Hepatocyte (in vitro differentiated cells): Measurements from ENCODE around the gene MDFIC2. TPM values are rescaled to one million over a fixed set of nuclear protein-coding genes. Genes with fewer than 3 reads are reported as not detected.

Experiments
- DNase-seq: peaks from one replicate; pipeline ENCODE4 v3.0.0-alpha.2; 2016; ENCODE audit warnings: low spot score
- H2AFZ ChIP-seq: fragments of 200-600 bp; sonication (generic); 2 replicates; pipeline ENCODE4 v1.6.0; 2016; ENCODE audit warnings: antibody characterized with exemption, mild to moderate bottlenecking
- H3K27ac ChIP-seq: fragments of 200-600 bp; sonication (generic); 2 replicates; pipeline ENCODE4 v1.5.1; 2016; ENCODE audit warnings: mild to moderate bottlenecking
- H3K27me3 ChIP-seq: fragments of 200-600 bp; sonication (generic); 2 replicates; pipeline ENCODE4 v1.6.1; 2016
- H3K36me3 ChIP-seq: fragments of 200-600 bp; sonication (generic); replicated peaks from 2 replicates; pipeline ENCODE4 v1.5.1; 2016; ENCODE audit warnings: low read depth; ENCODE audit not compliant: insufficient read depth
- H3K4me1 ChIP-seq: fragments of 200-600 bp; sonication (generic); 2 replicates; pipeline ENCODE4 v1.5.1; 2016; ENCODE audit warnings: mild to moderate bottlenecking, moderate library complexity; ENCODE audit not compliant: insufficient read depth
- H3K4me2 ChIP-seq: fragments of 200-600 bp; sonication (generic); 2 replicates; pipeline ENCODE4 v1.6.0; 2016
- H3K4me3 ChIP-seq: fragments of 200-600 bp; sonication (generic); 2 replicates; pipeline ENCODE4 v1.5.1; 2016; ENCODE audit warnings: mild to moderate bottlenecking
- H3K79me2 ChIP-seq: fragments of 200-600 bp; sonication (generic); 2 replicates; pipeline ENCODE4 v1.6.0; 2017; ENCODE audit warnings: mild to moderate bottlenecking
- H3K9me2 ChIP-seq: fragments of 200-600 bp; sonication (generic); replicated peaks from 2 replicates; pipeline ENCODE4 v1.6.0; 2017; ENCODE audit warnings: mild to moderate bottlenecking; ENCODE audit not compliant: insufficient read depth
- H3K9me3 ChIP-seq: fragments of 200-600 bp; sonication (generic); 2 replicates; pipeline ENCODE4 v1.5.1; 2016; ENCODE audit warnings: low read depth, mild to moderate bottlenecking
- H4K20me1 ChIP-seq: fragments of 200-600 bp; sonication (generic); 2 replicates; pipeline ENCODE4 v1.6.0; 2016; ENCODE audit warnings: mild to moderate bottlenecking; ENCODE audit not compliant: insufficient read depth, poor library complexity, severe bottlenecking
- EZH2 ChIP-seq: fragments of 200-600 bp; sonication (generic); IDR thresholded peaks from 2 replicates; pipeline ENCODE4 v1.6.1; 2016; ENCODE audit warnings: antibody characterized with exemption, mild to moderate bottlenecking, borderline replicate concordance
- EZH2phosphoT487 ChIP-seq: fragments of 200-600 bp; sonication (generic); IDR thresholded peaks from one replicate; pipeline ENCODE4 v1.6.1; 2018; ENCODE audit warnings: antibody characterized with exemption, mild to moderate bottlenecking, low read depth, moderate library complexity; ENCODE audit not compliant: unreplicated experiment, severe bottlenecking
- WGBS: methylation state at CpG from one replicate; pipeline ENCODE4 v1.1.6; 2016; ENCODE audit warnings: low lambda C conversion rate; ENCODE audit errors: missing lambda C conversion rate; 5-methylcytosine and 5-hydroxymethylcytosine counted together
- polyA plus RNA-seq: library from polyadenylated mRNA; unstranded; fragments of >200 nt; fragmentation: Nextera tagmentation; extraction: Ambion mirVana; gene quantifications from 2 replicates; pipeline ENCODE4 v1.2.1, GENCODE V29; 2016
- total RNA-seq: library from RNA; depleted of rRNA; stranded (reverse); fragments of >200 nt; gene quantifications from 2 replicates; pipeline ENCODE4 v1.2.3, GENCODE V29; 2014
- TF ChIP-seq, protein P1 (sequence below): fragments of 200-600 bp; sonication (generic); IDR thresholded peaks from 2 replicates; pipeline ENCODE4 v1.5.1; 2016; ENCODE audit warnings: antibody characterized with exemption, mild to moderate bottlenecking; ENCODE audit not compliant: poor library complexity

The MDFIC2 gene
- total and polyA plus RNA-seq, 2 experiments from 2014 or later = not detected

- no peak overlapping the region for H3K4me3 ChIP-seq
- H3K9me2 ChIP-seq = no peaks in the 10 kb centered on the region
- TF ChIP-seq, protein P1, sequence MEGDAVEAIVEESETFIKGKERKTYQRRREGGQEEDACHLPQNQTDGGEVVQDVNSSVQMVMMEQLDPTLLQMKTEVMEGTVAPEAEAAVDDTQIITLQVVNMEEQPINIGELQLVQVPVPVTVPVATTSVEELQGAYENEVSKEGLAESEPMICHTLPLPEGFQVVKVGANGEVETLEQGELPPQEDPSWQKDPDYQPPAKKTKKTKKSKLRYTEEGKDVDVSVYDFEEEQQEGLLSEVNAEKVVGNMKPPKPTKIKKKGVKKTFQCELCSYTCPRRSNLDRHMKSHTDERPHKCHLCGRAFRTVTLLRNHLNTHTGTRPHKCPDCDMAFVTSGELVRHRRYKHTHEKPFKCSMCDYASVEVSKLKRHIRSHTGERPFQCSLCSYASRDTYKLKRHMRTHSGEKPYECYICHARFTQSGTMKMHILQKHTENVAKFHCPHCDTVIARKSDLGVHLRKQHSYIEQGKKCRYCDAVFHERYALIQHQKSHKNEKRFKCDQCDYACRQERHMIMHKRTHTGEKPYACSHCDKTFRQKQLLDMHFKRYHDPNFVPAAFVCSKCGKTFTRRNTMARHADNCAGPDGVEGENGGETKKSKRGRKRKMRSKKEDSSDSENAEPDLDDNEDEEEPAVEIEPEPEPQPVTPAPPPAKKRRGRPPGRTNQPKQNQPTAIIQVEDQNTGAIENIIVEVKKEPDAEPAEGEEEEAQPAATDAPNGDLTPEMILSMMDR = no peak
- no peak for TF ChIP-seq EZH2phosphoT487
- no peak for TF ChIP-seq EZH2
- H2AFZ ChIP-seq = no peak overlapping the region
- no peak overlapping the region for H3K4me2 ChIP-seq
- H3K9me3 ChIP-seq = no peaks in the 10 kb centered on the region
- H3K79me2 ChIP-seq = no peaks in the 10 kb centered on the region
- H3K4me1 ChIP-seq = no peaks in the 10 kb centered on the region
- DNase-seq = no peak
- H3K27me3 ChIP-seq = peaks cover 2% of the 10 kb centered on the region
- H3K27ac ChIP-seq = no peak overlapping the region
- H3K36me3 ChIP-seq = no peaks in the 10 kb centered on the region
- no peaks in the 10 kb centered on the region for H4K20me1 ChIP-seq
Measured at GRCh38 chr3:70201975-70202374, 110.5 kb downstream of the MDFIC2 start.

DNA sequence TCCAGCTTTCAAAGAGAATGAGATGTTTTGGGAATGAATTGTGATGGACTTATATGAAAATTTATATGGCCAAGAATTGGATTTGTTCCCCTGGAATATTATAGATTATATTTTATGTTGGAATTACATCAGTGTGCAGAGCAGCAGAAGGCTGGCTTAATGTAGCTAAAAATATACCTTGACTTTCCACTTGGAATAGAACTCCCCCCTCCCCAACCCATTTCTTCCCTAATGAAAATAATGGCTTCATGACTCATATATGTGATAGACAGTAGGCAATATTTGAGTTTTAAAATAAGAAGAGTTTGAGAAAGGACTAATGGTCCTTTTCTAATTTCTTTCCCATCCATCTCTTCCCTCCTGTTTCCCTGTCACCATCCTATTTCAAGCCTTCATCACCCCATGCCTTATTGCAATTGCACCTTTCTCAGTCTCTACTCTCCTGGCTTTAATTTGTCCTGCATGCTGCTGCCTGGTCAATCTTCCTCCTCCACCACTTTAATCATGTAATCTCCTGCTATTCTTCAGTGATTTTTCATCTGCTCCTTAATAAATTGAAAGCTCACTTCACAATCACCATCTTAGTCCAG is 122.5 kb downstream of the MDFIC2 start:
- TF ChIP-seq EZH2 (no peak), EZH2phosphoT487 (no peak)
- TF ChIP-seq, protein P1 = no peak
- H4K20me1 ChIP-seq = no peaks in the 10 kb centered on the region
- no peak overlapping the region for H3K4me3 ChIP-seq
- no peak overlapping the region for H3K27ac ChIP-seq
- DNase-seq = no peak
- H3K79me2 ChIP-seq = no peaks in the 10 kb centered on the region
- H3K9me3 ChIP-seq = no peaks in the 10 kb centered on the region
- H3K27me3 ChIP-seq = no peaks in the 10 kb centered on the region
- no peaks in the 10 kb centered on the region for H3K36me3 ChIP-seq
- no peak overlapping the region for H2AFZ ChIP-seq
- no peaks in the 10 kb centered on the region for H3K4me1 ChIP-seq
- H3K9me2 ChIP-seq = no peaks in the 10 kb centered on the region
- no peak overlapping the region for H3K4me2 ChIP-seq

- no peaks in the 10 kb centered on the region for H3K79me2 ChIP-seq
- 98% methylated on average over 2 of the region's 2 CpGs for WGBS
- H4K20me1 ChIP-seq = no peaks in the 10 kb centered on the region
- H2AFZ ChIP-seq = no peak overlapping the region
- H3K27ac ChIP-seq = no peak overlapping the region
- H3K9me3 ChIP-seq = no peaks in the 10 kb centered on the region
- peaks cover 8% of the 10 kb centered on the region for H3K4me1 ChIP-seq
- H3K9me2 ChIP-seq = no peaks in the 10 kb centered on the region
- no peaks in the 10 kb centered on the region for H3K36me3 ChIP-seq
- H3K27me3 ChIP-seq = peaks cover 20% of the 10 kb centered on the region
- no peak for DNase-seq
- no peak overlapping the region for H3K4me3 ChIP-seq
- no peak overlapping the region for H3K4me2 ChIP-seq
- TF ChIP-seq EZH2phosphoT487 (no peak), EZH2 (no peak)
- TF ChIP-seq, protein P1 = no peak
Measured at GRCh38 chr3:70186221-70186620, 126.2 kb downstream of the MDFIC2 start.

DNA sequence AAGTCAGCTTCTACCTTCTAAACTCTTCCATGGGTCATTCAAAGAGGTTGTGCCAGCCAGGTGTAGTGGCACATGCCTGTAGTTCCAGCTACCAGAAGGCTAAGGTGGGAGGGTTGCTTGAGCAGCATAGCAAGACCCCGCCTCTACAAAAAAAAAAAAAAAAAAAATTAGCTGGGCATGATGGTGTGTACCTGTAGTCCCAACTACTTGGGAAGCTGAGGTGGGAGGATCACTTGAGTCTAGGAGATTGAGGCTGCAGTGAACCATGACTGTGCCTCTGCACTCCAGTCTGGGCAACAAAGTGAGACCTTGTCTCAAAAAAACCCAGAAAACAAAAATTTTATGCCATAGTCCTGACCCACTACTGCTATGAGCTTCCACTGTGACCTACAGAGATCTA is 126.8 kb downstream of the MDFIC2 start:
- Histone ChIP-seq H3K9me3 (no peaks in the 10 kb centered on the region), H3K4me3 (no peak overlapping the region), H3K79me2 (no peaks in the 10 kb centered on the region), H3K4me1 (peaks cover 8% of the 10 kb centered on the region), H3K4me2 (no peak overlapping the region), H2AFZ (no peak overlapping the region), H4K20me1 (no peaks in the 10 kb centered on the region), H3K36me3 (no peaks in the 10 kb centered on the region), H3K27me3 (peaks cover 20% of the 10 kb centered on the region), H3K27ac (no peak overlapping the region), H3K9me2 (no peaks in the 10 kb centered on the region)
- DNase-seq = no peak
- TF ChIP-seq, protein P1 = no peak
- TF ChIP-seq EZH2 (no peak), EZH2phosphoT487 (no peak)
- 100% methylated on average over 1 of the region's 1 CpG for WGBS
